ENCODE results near the gene UBE2R2.
"Not testable (repeated sequence)": the region's sequence is repeated elsewhere in the genome, so short reads cannot be mapped to it uniquely, and the experiment has no call there.

The UBE2R2 gene

DNA sequence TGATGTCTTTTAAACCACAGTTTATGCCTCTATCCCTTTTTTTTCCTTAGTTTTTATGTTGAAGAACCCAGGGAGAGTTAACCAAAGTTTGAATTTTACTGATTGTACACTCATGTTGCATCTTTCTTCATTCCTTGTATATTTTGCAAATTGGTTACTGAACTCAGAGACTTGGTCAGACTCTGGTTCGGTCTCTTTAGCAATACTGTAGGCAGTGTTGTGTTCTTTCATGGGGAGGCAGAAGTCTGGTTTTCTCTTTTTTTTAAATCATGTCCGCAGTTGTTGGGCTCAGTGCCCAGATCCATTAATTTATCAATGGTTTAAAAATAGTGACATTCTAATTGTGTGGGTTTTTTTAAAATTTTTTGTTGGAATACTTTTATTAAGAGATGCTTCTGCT is 23.4 kb downstream of the UBE2R2 start:
- DNase-seq (ENCODE audit: low read depth, low spot score): no peak

DNA sequence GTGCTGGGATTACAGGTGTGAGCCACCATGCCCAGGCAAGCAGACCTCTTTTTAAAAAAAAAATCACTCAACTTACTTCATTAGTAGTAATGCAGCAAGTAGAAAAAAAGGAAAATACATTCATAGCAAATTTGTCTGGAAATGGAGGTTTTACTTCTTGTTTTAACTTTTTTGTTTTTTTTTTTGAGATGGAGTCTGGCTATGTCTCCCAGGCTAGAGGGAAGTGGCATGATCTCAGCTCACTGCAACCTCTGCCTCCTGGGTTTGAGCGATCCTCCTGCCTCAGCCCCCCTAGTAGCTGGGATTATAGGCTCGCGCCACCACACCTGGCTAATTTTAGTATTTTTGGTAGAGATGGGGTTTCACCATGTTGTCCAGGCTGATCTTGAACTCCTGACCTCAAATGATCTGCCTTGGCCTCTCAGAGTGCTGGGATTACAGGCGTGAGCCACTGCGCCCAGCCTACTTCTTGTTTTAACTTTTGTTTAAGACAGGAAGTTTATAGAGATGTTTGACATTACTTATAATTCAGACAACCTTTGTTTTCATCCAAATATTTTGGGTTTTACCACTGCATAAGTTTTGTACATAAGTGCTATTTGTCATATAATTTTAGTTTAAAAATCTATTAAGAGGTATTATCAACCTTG is 26.5 kb downstream of the UBE2R2 start:
- DNase-seq (ENCODE audit: low read depth, low spot score): no peak

DNA sequence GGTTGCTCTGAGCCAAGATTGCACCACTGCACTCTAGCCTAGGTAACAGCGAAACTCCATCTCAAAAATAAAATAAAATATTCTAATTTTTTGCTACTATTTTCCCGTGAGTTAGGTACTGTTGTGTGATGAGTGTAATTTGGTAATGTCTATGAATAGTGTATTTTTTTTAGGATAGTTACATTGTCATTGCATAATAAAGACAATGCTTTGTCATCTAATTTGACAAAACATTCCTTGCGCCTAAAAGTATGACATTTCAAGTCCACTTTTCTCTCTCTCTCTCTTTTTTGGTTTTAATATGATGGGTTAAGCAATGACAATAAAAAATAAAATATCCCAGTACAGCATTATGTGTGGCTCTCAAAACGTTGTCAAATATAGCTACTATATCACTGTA is 29.3 kb downstream of the UBE2R2 start:
- DNase-seq (ENCODE audit: low read depth, low spot score): no peak

DNA sequence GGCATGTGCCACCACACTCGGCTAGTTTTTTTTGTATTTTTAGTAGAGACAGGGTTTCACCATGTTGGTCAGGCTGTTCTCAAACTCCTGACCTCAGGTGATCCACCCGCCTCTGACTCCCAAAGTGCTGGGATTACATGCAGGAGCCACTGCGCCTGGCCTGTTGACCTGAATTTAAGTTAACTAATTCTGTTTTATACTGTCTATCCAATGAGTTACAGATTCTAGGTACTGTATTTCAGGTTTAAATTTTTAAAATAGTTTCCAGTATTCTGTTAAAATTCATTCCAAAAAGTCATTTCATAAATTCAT is 30.9 kb downstream of the UBE2R2 start:
- not testable (repeated sequence) for DNase-seq (ENCODE audit: low read depth, low spot score)

DNA sequence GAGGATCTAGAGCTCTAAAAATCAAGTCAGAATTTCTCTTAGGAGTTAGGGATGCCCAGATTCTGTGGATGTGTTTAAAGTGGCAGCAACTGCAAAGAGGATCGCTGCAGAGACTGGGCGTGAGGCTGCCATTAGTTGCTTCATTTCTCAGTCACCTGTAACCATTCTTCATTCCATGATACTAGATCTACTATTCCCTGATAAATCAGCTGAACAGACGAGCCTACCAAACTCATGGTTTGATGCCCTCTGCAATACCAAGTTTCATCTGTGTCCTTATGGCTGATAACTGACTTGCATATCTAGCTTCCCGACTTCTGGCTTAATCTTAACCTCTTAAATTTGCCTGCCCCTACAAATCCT is 33.3 kb downstream of the UBE2R2 start:
- no peak for DNase-seq (ENCODE audit: low read depth, low spot score)

DNA sequence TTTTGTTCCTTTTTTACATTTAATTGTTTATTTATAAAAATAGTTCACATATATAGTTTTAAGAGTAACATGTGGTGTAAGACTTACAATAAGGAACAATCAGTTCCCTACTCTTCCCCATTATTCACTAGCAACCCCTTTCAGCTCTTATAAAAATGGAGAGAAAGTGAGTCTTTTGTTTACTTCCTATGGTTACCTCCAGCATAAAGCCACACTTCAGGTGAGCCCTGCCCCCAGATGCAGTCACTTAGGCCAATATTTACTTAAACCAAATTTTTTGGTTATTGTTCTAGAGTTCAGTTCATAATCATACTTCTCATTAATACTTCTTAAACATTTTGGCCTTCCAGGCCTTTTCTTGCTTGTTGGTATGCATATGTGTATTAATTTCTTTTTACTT is 33.7 kb downstream of the UBE2R2 start:
- no peak for DNase-seq (ENCODE audit: low read depth, low spot score)

GRCh38 chr9:33851301-33851700 is 34.3 kb downstream of the UBE2R2 start:
- no peak for DNase-seq (ENCODE audit: low read depth, low spot score)

DNA sequence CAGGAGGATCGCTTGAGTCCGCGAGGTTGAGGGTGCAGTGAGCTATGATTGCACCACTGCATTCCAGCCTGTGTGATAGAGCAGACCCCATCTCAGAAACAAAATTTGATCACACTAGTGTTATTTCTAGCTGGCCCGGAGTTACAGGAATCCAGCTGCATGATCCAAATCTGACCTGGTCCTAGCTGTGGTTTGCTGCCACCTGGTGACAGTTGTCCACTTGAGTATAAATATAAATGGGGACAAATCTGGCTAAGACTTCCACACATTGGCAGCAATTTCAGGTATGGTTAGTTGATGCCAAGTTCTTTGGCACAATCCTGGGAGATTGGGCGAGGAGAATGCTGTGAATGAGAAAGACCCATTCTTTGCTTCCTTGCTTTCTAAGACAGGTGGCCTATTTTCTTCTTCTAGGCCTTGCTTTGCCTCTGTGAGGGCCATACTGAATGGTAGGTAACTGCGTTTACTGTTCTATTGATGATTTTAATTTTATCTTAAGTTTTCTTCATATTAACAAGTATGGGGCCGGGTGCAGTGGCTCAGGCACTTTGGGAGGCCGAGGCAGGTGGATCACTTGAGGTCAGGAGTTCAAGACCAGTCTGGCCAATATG is 35.4 kb downstream of the UBE2R2 start:
- DNase-seq (ENCODE audit: low read depth, low spot score): no peak

GRCh38 chr9:33856247-33856646 is 39.3 kb downstream of the UBE2R2 start:
- DNase-seq (ENCODE audit: low read depth, low spot score): no peak

GRCh38 chr9:33858423-33858822 is 41.5 kb downstream of the UBE2R2 start:
- DNase-seq (ENCODE audit: low read depth, low spot score): no peak

GRCh38 chr9:33860200-33860871 is 43.4 kb downstream of the UBE2R2 start:
- no peak for DNase-seq (ENCODE audit: low read depth, low spot score)

DNA sequence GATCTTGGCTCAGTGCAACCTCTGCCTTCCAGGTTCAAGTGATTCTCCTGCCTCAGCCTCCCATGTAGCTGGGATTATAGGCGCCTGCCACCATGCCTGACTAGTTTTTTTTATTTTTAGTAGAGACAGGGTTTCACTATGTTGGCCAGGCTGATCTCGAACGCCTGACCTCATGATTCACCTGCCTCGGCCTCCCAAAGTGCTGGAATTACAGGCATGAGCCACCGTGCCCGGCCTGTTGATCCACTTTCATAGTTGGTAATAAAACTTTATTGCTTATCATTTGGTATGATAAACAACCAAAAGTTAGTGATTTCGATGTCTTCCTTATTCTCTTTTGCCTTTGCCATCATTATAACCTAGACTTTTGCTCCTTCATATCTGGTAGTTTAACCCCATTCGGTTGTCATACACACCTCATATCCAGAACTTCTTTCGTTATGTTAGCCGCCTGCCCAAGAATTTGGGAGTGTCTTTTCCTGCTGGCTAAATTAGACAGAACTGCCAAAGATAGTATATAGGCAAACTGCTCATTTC is 45.0 kb downstream of the UBE2R2 start:
- DNase-seq (ENCODE audit: low read depth, low spot score): no peak

DNA sequence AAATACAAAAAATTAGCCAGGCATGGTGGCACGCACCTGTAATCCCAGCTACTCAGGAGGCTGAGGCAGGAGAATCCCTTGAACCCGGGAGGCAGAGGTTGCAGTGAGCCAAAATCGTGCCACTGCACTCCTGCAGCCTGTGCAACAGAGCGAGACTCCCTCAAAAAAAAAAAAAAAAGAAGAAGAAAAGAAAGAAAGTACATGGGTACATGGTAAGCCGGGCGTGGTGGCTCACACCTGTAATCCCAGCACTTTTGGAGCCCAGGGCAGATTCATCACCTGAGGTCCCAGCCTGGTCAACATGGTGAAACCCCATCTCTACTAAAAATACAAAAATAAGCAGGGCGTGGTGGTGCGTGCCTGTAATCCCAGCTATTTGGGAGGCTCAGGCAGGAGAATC is 46.1 kb downstream of the UBE2R2 start:
- not testable (repeated sequence) for DNase-seq (ENCODE audit: low read depth, low spot score)

DNA sequence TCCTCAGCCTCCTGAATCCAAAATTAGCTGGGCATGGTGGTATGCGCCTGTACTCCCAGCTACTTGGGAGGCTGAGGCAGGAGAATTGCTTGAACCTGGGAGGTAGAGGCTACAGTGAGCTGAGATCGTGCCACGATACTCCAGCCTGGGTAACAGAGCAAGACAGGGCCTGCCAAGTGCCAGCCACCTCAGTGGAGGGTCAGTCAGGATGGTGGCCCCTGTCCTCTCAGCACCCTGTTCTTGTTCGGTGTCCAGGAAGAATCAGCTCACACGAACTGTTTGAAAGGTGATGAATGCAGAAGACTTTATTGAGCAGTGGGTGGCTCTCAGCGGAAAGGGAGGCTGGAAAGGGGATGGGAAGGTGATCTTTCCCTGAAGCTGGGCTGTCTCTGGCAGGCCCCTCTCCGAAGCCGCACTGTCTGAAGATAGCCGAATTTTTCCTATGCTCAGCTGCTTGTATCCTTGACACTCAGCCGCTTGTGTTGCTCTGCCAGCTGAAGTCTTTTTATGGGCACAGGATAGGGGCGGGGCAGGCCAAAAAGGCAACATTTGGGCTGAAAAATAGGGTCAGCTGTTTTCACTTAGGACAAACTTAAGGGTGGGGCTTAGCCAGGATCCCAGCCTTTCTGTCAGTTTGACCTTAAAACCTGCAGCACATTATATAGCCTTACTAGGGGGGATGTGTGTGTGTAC is 50.9 kb downstream of the UBE2R2 start:
- DNase-seq (ENCODE audit: low read depth, low spot score): no peak

DNA sequence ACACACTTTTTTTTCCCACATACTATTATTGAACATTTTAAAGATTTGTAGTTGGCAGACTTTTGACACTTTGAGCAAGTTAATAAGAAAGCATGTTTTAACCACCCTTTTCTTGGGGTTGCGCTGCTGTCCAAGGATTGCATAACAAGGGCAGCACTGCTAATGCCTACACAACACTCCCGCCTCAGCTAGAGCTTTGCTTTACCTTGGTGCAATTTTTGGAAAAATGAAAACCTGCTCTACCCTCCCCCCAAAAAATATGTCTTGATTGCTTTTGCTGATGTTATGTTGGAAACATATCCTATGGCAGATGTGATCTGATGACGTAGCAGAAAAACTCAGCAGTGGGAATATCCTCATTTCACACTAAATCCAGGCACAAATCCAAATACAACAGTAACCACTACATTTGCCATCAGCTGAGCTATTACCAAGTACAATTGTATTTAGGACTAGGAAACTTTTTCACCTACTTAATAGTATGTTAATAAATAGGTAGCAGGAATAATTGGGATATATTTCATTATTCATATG is 51.5 kb downstream of the UBE2R2 start:
- DNase-seq (ENCODE audit: low read depth, low spot score): peak; percentile 52

DNA sequence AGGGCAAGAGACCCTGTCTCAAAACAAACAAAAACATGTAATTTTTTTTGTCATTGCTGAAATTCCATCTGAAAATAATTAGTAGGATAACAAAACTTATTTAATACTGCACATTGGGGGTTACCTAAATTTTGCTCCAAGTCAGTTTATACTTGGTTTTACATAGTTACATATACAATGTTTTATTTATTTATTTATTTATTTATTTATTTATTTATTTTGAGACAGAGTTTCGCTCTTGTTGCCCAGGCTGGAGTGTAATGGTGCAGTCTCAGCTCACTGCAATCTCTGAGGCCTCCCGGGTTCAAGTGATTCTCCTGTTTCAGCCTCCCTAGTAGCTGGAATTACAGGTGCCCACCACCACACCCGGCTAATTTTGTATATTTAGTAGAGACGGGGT is 52.3 kb downstream of the UBE2R2 start:
- DNase-seq (ENCODE audit: low read depth, low spot score): not testable (repeated sequence)

DNA sequence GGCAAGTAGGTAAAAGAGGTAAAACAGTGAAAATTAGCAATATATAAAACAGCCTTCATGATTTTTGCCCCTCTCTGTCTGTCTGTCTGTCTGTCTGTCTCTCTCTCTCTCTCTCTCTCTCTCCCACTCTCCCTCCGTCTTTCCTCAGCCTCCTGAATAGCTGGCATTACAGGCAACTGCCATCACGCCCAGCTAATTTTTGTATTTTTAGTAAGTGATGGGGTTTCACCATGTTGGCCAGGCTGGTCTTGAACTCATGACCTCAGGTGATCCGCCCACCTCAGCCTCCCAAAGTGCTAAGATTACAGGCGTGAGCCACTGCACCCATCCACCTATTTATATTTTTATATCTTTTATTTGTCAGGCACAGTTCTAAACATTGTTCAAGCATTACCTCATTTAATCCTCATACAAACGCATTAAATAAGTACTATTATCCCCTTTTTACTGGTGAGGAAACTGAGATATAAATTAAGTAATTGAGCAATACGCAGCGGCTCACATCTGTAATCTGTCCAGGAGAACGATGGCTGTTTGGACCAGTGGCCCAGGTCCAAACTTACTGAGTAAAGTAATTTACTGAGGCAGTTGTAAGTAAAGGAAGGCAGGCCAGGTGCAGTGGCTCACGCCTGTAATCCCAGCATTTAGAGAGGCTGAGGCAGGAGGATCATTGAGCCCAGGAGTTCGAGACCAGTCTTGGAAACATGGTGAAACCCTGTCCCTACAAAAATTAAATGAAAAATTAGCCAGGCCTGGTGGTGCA is 60.9 kb downstream of the UBE2R2 start:
- DNase-seq (ENCODE audit: low read depth, low spot score): no peak

- no peak for DNase-seq (ENCODE audit: low read depth, low spot score)
These were observed 61.9 kb downstream of the UBE2R2 start for GRCh38 chr9:33878691-33879366.

DNA sequence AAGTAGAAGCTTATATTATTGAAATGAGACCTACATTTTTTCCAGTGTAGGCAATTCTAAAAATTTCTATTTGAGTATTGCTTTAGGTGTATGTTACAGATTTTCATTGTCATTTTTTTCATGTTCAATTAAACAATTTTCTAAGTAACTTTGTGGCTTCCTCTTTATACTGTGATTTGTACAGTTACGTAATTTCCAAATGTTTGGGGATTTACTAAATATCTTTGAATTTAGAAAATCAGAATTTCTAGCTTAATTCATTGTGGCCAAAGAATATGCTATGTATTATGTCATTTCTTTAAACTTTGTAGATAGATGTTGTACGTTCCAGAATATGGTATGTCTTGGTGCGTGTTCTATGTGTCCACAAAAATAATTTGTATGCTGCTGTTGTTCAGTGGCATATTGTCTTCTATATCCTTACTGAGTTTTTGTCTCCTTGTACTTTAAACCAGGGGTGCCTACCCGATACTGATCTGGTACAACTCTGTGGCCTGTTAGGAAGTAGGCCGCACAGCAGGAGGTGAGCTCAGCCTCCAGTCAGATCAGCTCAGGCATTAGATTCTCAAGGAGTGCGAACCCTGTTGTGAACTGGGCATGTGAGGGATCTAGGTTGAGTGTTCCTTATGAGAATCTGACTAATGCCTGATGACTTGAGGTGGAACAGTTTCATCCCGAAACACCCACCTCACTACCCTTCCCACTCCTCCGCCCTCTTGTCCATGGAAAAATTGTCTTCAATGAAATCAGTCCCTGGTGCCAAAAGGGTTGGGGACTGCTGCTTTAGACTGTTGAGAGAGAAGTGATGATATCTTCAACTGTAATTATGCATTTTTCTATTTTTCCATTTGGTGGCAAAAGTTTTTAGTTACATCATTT is 63.5 kb downstream of the UBE2R2 start:
- no peak for DNase-seq (ENCODE audit: low read depth, low spot score)

- DNase-seq (ENCODE audit: low read depth, low spot score): no peak
These were observed 64.7 kb downstream of the UBE2R2 start for GRCh38 chr9:33881635-33882034.

Data from brain pericyte (primary cell).